ENCODE measurements around the gene RIN3. TPM values are rescaled to one million over a fixed set of nuclear protein-coding genes. Genes with fewer than 3 reads are reported as not detected.
A peak's percentile ranks its signal among the peaks of the same experiment; 100 is the strongest.

Gene RIN3
- total RNA-seq, 2 donors from 2014 or later: 8.8 to 41.6 TPM

DNA sequence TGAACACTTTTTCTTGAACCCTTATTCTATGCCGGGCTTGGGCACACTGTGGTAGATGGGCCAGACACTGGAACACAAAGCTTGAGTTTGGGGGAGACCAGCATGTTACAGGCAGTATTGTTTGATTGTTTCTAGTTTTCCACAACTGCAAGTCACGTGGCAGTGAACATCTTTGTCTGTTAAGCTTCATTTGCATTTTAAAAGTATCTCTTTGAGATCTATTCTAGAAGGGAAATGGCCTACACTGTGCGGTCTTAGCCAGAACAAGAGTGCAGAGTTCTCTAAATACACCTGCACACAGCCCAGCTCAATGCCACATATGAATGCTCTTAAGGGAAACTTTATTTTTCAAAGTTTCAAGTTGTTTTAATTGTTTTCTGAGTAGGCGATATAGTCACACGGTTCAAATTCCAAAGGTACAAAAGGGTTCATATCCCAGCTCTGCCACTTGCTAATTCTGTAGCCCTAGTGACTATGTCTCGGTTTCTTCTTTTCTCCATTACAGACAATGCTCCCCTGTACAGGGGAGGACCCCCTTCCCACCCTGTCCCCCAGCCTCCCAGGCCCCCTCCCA, 24.9 kb downstream of the RIN3 start:
- no peaks in the 10 kb centered on the region for H3K36me3 ChIP-seq
- intact Hi-C loops (cut with DNase I): no loop called here
- no peaks in the 10 kb centered on the region for H3K27me3 ChIP-seq (replicated peaks; ENCODE audit: insufficient read depth)
- 92% methylated on average over 6 of the region's 6 CpGs for WGBS
- H3K27ac ChIP-seq: no peak overlapping the region
- no peaks in the 10 kb centered on the region for H3K9me3 ChIP-seq
- H3K4me3 ChIP-seq: no peak overlapping the region
- H3K4me1 ChIP-seq (replicated peaks): peaks cover 5% of the 10 kb centered on the region
- DNase-seq (ENCODE audit: low spot score): no peak
- TF ChIP-seq, protein P1, sequence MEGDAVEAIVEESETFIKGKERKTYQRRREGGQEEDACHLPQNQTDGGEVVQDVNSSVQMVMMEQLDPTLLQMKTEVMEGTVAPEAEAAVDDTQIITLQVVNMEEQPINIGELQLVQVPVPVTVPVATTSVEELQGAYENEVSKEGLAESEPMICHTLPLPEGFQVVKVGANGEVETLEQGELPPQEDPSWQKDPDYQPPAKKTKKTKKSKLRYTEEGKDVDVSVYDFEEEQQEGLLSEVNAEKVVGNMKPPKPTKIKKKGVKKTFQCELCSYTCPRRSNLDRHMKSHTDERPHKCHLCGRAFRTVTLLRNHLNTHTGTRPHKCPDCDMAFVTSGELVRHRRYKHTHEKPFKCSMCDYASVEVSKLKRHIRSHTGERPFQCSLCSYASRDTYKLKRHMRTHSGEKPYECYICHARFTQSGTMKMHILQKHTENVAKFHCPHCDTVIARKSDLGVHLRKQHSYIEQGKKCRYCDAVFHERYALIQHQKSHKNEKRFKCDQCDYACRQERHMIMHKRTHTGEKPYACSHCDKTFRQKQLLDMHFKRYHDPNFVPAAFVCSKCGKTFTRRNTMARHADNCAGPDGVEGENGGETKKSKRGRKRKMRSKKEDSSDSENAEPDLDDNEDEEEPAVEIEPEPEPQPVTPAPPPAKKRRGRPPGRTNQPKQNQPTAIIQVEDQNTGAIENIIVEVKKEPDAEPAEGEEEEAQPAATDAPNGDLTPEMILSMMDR (IDR thresholded peaks at IDR 0.05): no peak
- TF ChIP-seq POLR2A (IDR thresholded peaks at IDR 0.05) (no peak), POLR2AphosphoS5 (IDR thresholded peaks at IDR 0.05) (no peak)

DNA sequence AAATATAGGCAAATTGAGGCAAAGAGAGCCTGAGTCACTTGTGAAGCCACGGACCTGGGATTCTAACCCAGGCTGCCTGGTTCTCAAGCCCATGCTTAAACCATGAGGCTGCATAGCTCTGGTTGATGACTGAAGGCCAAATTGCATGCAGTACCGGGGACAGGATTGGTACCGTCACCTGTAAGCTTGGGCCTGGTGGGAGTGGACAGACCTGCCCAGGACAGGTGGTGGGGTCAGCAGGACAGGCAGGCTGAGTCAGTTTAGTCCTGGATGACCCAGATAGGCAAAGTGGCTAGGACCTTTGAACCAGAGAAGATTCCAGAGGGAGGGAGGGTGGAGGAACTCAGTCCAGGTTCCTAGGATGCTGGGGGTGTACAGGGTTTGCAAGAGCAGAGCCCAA, 25.8 kb downstream of the RIN3 start:
- intact Hi-C loops (cut with DNase I): no loop called here
- 92% methylated on average over 3 of the region's 3 CpGs for WGBS
- Histone ChIP-seq H3K36me3 (no peaks in the 10 kb centered on the region), H3K9me3 (no peaks in the 10 kb centered on the region), H3K4me1 (replicated peaks) (peaks cover 5% of the 10 kb centered on the region), H3K27ac (peak overlapping the region; percentile 34 to 67), H3K4me3 (no peak overlapping the region), H3K27me3 (replicated peaks; ENCODE audit: insufficient read depth) (no peaks in the 10 kb centered on the region)
- DNase-seq (ENCODE audit: low spot score): no peak
- no peak for TF ChIP-seq POLR2AphosphoS5 (IDR thresholded peaks at IDR 0.05)
- no peak for TF ChIP-seq POLR2A (IDR thresholded peaks at IDR 0.05)
- TF ChIP-seq, protein P1 (IDR thresholded peaks at IDR 0.05): no peak

DNA sequence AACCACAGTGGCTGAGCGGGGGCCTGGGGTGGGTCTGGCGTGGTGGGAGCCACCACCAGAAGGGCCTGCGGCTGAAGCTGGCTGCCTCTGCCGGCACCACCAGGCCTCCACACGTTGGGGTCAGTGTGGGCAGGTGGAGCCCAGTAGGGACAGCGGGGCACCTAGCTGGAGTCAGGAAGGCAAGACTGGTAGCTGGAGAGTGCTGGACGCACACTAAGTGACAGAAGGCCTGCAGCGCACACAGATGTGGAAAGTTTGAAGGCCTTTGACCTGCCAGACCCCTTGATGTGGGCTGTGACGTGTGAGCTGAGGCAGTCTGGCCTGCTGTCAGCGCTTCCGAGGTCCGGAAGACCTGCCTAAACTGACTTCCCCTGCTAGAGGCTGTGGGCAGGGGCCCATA, 26.3 kb downstream of the RIN3 start:
- Histone ChIP-seq H3K9me3 (no peaks in the 10 kb centered on the region), H3K27ac (peak overlapping the region; percentile 34 to 67), H3K27me3 (replicated peaks; ENCODE audit: insufficient read depth) (no peaks in the 10 kb centered on the region), H3K36me3 (no peaks in the 10 kb centered on the region), H3K4me1 (replicated peaks) (peaks cover 5% of the 10 kb centered on the region), H3K4me3 (no peak overlapping the region)
- intact Hi-C loops (cut with DNase I): no loop called here
- TF ChIP-seq POLR2AphosphoS5 (IDR thresholded peaks at IDR 0.05) (no peak), POLR2A (IDR thresholded peaks at IDR 0.05) (no peak)
- TF ChIP-seq, protein P1 (IDR thresholded peaks at IDR 0.05): no peak
- WGBS: 82% methylated on average over 12 of the region's 12 CpGs
- DNase-seq (ENCODE audit: low spot score): no peak

DNA sequence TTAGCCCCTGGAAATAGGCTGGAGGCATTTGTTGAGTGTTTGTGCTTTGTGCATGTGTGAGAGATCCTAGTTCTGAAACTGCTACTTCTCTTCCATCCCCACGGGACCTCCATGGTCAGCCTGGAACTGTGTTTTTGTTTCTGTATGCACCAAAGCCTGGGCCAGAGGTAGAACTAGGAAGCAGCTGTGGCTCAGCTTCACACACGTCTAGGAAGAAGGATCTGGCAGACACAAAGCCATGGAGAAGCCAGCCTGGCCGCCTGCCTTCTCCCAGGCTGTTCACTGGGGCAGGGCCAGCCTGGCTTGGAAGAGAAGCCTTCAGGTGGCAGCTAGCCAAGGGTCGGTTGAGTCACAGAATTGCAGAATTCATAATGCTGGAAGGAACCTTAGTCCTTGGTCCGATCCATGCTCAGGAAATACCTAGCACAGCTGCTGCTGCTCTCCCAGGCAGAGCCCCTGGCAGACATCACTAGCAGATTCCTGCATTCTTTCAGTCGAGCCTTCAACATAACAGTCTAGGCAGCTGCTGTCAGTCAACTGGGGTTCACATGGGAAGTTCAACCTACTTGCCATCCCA, 27.0 kb downstream of the RIN3 start:
- H3K36me3 ChIP-seq: no peaks in the 10 kb centered on the region
- H3K4me1 ChIP-seq (replicated peaks): peaks cover 5% of the 10 kb centered on the region
- TF ChIP-seq POLR2AphosphoS5 (IDR thresholded peaks at IDR 0.05) (peak; percentile 68), POLR2A (IDR thresholded peaks at IDR 0.05) (no peak)
- TF ChIP-seq, protein P1 (IDR thresholded peaks at IDR 0.05): no peak
- peak; percentile 76 for DNase-seq (ENCODE audit: low spot score)
- H3K9me3 ChIP-seq: no peaks in the 10 kb centered on the region
- WGBS: 6% methylated on average over 6 of the region's 6 CpGs
- H3K27me3 ChIP-seq (replicated peaks; ENCODE audit: insufficient read depth): no peaks in the 10 kb centered on the region
- intact Hi-C loops (cut with DNase I): no loop called here
- peak overlapping the region; percentile 34 to 67 for H3K27ac ChIP-seq
- no peak overlapping the region for H3K4me3 ChIP-seq

Measured in prostate gland (tissue), 2 donors.